ENCODE data around the gene HERPUD2.
"Not testable (repeated sequence)": the region's sequence is repeated elsewhere in the genome, so short reads cannot be mapped to it uniquely, and the experiment has no call there.

Gene HERPUD2

GRCh38 chr7:35681231-35682029, 13.5 kb downstream of the HERPUD2 start:
- H3K4me3 ChIP-seq (ENCODE audit: low read length), result no peak overlapping the region
- TF ChIP-seq CTCF (conservative IDR thresholded peaks at IDR 0.05; ENCODE audit: low read length), result no peak
- peak; percentile 23 for DNase-seq (ENCODE audit: low read depth)

- TF ChIP-seq CTCF (conservative IDR thresholded peaks at IDR 0.05; ENCODE audit: low read length), result no peak
- no peak for DNase-seq (ENCODE audit: low read depth)
- no peak overlapping the region for H3K4me3 ChIP-seq (ENCODE audit: low read length)
These were observed 14.4 kb downstream of the HERPUD2 start for GRCh38 chr7:35680403-35681013.

- no peak overlapping the region for H3K4me3 ChIP-seq (ENCODE audit: low read length)
- no peak for TF ChIP-seq CTCF (conservative IDR thresholded peaks at IDR 0.05; ENCODE audit: low read length)
- DNase-seq (ENCODE audit: low read depth), result no peak
These were observed 17.2 kb downstream of the HERPUD2 start for GRCh38 chr7:35677582-35678356.

- no peak for DNase-seq (ENCODE audit: low read depth)
- no peak for TF ChIP-seq CTCF (conservative IDR thresholded peaks at IDR 0.05; ENCODE audit: low read length)
- H3K4me3 ChIP-seq (ENCODE audit: low read length), result no peak overlapping the region
These were observed 18.7 kb downstream of the HERPUD2 start for GRCh38 chr7:35676211-35676610.

- TF ChIP-seq CTCF (conservative IDR thresholded peaks at IDR 0.05; ENCODE audit: low read length), result no peak
- DNase-seq (ENCODE audit: low read depth), result no peak
- H3K4me3 ChIP-seq (ENCODE audit: low read length), result no peak overlapping the region
These were observed 23.9 kb downstream of the HERPUD2 start for GRCh38 chr7:35670856-35671569.

- not testable (repeated sequence) for H3K4me3 ChIP-seq (ENCODE audit: low read length); DNase-seq (ENCODE audit: low read depth)
These were observed 34.5 kb downstream of the HERPUD2 start for GRCh38 chr7:35660411-35660810.

- no peak overlapping the region for H3K4me3 ChIP-seq (ENCODE audit: low read length)
- TF ChIP-seq CTCF (conservative IDR thresholded peaks at IDR 0.05; ENCODE audit: low read length), result no peak
- DNase-seq (ENCODE audit: low read depth), result no peak
These were observed 36.2 kb downstream of the HERPUD2 start for GRCh38 chr7:35658606-35659201.
